ENCODE results near the gene ATP6V1E1. TPM values are rescaled to one million over a fixed set of nuclear protein-coding genes. Genes with fewer than 3 reads are reported as not detected.

The ATP6V1E1 gene
- total and polyA plus RNA-seq, 2 donors, result 121 to 138 TPM

DNA sequence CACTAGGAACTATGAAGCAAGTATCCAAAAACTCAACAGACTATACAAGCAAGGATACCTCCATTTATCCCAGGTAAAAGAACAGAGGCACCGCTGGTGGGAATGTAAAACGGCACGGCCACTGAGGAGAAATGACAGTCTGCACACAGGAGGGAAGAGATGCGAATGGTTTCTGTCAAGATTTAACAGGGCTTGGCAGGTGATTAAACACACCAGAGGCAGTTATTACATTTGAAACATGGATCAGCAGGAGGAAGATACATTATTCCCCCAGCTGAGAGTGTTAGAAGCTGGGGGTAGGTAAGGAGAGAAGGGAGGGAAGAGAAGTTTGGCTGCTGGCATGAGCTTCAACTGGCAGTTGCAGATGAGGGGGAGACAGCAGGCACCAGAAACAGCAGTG is 30.2 kb downstream of the ATP6V1E1 start:
- H3K9me3 ChIP-seq (ENCODE audit: control insufficient read depth in 2 of 2, insufficient read depth in 1 of 2, low read length in 1 of 2), result no peaks in the 10 kb centered on the region
- peaks cover 49 to 61% of the 10 kb centered on the region in 2 donors for H3K36me3 ChIP-seq (ENCODE audit: control insufficient read depth in 2 of 2, insufficient read depth in 2 of 2, low read length in 1 of 2)
- WGBS, result over 99% methylated on average over 4 of the region's 4 CpGs
- DNase-seq (ENCODE audit: low read depth in 6 of 9, low spot score in 9 of 9), result no peak
- no peak overlapping the region for H3K4me3 ChIP-seq (ENCODE audit: low read length in 2 of 2)
- no peak overlapping the region for H3K27ac ChIP-seq (ENCODE audit: low read depth in 1 of 2, low read length in 1 of 2)
- H3K27me3 ChIP-seq (ENCODE audit: control insufficient read depth in 2 of 2, insufficient read depth in 1 of 2, low read length in 1 of 2), result no peaks in the 10 kb centered on the region
- H3K4me1 ChIP-seq (ENCODE audit: control insufficient read depth in 2 of 2, insufficient read depth in 2 of 2, low read length in 2 of 2), result no peaks in the 10 kb centered on the region

GRCh38 chr22:17597217-17597616 is 31.3 kb downstream of the ATP6V1E1 start:
- DNase-seq (ENCODE audit: low read depth in 6 of 9, low spot score in 9 of 9), result no peak
- H3K27me3 ChIP-seq (ENCODE audit: control insufficient read depth in 2 of 2, insufficient read depth in 1 of 2, low read length in 1 of 2), result no peaks in the 10 kb centered on the region
- no peak overlapping the region for H3K27ac ChIP-seq (ENCODE audit: low read depth in 1 of 2, low read length in 1 of 2)
- 99% methylated on average over 2 of the region's 2 CpGs for whole genome bisulfite sequencing
- H3K4me3 ChIP-seq (ENCODE audit: low read length in 2 of 2), result no peak overlapping the region
- no peaks in the 10 kb centered on the region for H3K9me3 ChIP-seq (ENCODE audit: control insufficient read depth in 2 of 2, insufficient read depth in 1 of 2, low read length in 1 of 2)
- peaks cover 54 to 72% of the 10 kb centered on the region in 2 donors for H3K36me3 ChIP-seq (ENCODE audit: control insufficient read depth in 2 of 2, insufficient read depth in 2 of 2, low read length in 1 of 2)
- no peaks in the 10 kb centered on the region for H3K4me1 ChIP-seq (ENCODE audit: control insufficient read depth in 2 of 2, insufficient read depth in 2 of 2, low read length in 2 of 2)

DNA sequence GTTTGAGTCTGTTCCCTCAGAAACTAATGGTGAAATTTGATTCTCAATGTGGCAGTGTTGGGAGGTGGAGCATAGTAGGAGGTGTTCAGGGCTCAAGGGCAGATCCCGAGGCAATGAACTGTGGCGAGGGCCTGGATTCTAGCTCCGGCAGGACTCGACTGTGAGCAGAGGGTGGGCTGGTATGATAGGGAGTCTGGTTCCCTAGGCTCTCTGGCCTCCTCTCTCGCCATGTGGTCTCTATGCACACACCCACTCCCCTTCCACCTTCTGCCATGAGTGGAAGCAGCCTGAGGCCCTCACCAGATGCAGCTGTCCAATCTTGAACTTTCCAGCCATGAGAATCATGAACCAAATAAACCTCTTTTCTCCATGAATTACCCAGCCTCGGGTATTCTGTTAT is 32.3 kb downstream of the ATP6V1E1 start:
- 98% methylated on average over 6 of the region's 6 CpGs for WGBS
- Histone ChIP-seq H3K27ac (ENCODE audit: low read depth in 1 of 2, low read length in 1 of 2) (no peak overlapping the region), H3K36me3 (ENCODE audit: control insufficient read depth in 2 of 2, insufficient read depth in 2 of 2, low read length in 1 of 2) (peaks cover 60 to 75% of the 10 kb centered on the region in 2 donors), H3K4me3 (ENCODE audit: low read length in 2 of 2) (no peak overlapping the region), H3K27me3 (ENCODE audit: control insufficient read depth in 2 of 2, insufficient read depth in 1 of 2, low read length in 1 of 2) (no peaks in the 10 kb centered on the region), H3K4me1 (ENCODE audit: control insufficient read depth in 2 of 2, insufficient read depth in 2 of 2, low read length in 2 of 2) (no peaks in the 10 kb centered on the region), H3K9me3 (ENCODE audit: control insufficient read depth in 2 of 2, insufficient read depth in 1 of 2, low read length in 1 of 2) (no peaks in the 10 kb centered on the region)
- no peak for DNase-seq (ENCODE audit: low read depth in 6 of 9, low spot score in 9 of 9)

DNA sequence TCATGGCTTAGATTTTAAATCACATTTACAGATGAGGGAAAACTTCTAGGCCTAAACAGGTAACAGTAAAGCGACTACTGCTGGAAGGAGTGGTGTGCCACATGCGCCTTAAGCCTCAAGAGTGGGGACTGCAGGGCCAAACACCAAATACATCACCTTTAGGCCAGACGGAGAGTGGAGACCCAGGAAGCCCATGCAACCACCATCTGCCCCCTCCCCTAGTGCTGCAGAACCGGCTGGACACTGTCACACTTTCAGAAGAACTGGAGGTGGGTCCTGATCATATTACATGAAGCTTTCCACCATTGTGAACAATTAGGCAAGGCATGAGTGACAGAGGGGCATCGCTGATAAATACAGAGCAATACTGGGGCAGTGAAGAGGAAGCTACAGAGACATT is 36.3 kb downstream of the ATP6V1E1 start:
- DNase-seq (ENCODE audit: low read depth in 6 of 9, low spot score in 9 of 9), result no peak
- no peaks in the 10 kb centered on the region for H3K4me1 ChIP-seq (ENCODE audit: control insufficient read depth in 2 of 2, insufficient read depth in 2 of 2, low read length in 2 of 2)
- no peaks in the 10 kb centered on the region for H3K9me3 ChIP-seq (ENCODE audit: control insufficient read depth in 2 of 2, insufficient read depth in 1 of 2, low read length in 1 of 2)
- H3K27ac ChIP-seq (ENCODE audit: low read depth in 1 of 2, low read length in 1 of 2), result no peak overlapping the region
- no peaks in the 10 kb centered on the region for H3K27me3 ChIP-seq (ENCODE audit: control insufficient read depth in 2 of 2, insufficient read depth in 1 of 2, low read length in 1 of 2)
- 95% methylated on average over 5 of the region's 5 CpGs for WGBS
- peaks cover 51 to 52% of the 10 kb centered on the region in 2 donors for H3K36me3 ChIP-seq (ENCODE audit: control insufficient read depth in 2 of 2, insufficient read depth in 2 of 2, low read length in 1 of 2)
- no peak overlapping the region for H3K4me3 ChIP-seq (ENCODE audit: low read length in 2 of 2)

GRCh38 chr22:17590586-17590985 is 38.0 kb downstream of the ATP6V1E1 start:
- Histone ChIP-seq H3K4me3 (ENCODE audit: low read length in 2 of 2) (no peak overlapping the region), H3K27ac (ENCODE audit: low read depth in 1 of 2, low read length in 1 of 2) (no peak overlapping the region), H3K9me3 (ENCODE audit: control insufficient read depth in 2 of 2, insufficient read depth in 1 of 2, low read length in 1 of 2) (no peaks in the 10 kb centered on the region), H3K4me1 (ENCODE audit: control insufficient read depth in 2 of 2, insufficient read depth in 2 of 2, low read length in 2 of 2) (no peaks in the 10 kb centered on the region), H3K27me3 (ENCODE audit: control insufficient read depth in 2 of 2, insufficient read depth in 1 of 2, low read length in 1 of 2) (no peaks in the 10 kb centered on the region), H3K36me3 (ENCODE audit: control insufficient read depth in 2 of 2, insufficient read depth in 2 of 2, low read length in 1 of 2) (peaks cover 39% of the 10 kb centered on the region in 2 donors)
- no peak for DNase-seq (ENCODE audit: low read depth in 6 of 9, low spot score in 9 of 9)
- 98% methylated on average over 5 of the region's 5 CpGs for WGBS

DNA sequence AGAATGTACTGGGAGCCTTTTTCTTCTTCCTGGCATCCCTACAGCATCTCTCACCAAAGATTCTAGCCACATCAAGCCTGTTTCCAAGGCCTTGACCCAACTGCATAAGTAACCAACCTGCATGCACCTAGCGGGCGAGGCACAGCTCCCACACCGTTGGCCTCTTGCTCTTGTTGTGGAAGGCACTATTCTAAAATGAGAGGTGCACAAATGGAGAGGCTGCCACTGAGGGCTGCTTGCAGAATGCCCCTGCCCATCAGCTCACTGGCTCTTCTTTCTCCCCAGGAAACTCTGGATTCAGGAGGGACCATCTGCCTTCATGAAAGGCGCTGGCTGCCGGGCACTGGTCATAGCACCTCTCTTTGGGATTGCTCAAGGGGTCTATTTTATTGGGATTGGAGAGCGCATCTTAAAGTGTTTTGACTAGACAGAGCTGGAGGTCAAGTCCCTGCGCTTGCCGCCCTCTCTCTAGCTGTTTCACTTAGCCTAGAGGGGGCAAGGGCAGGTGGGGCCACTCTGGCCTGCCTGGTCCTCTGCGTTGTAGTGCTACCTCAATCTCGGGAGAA is 38.7 kb downstream of the ATP6V1E1 start:
- H3K9me3 ChIP-seq (ENCODE audit: control insufficient read depth in 2 of 2, insufficient read depth in 1 of 2, low read length in 1 of 2), result no peaks in the 10 kb centered on the region
- DNase-seq (ENCODE audit: low read depth in 6 of 9, low spot score in 9 of 9), result no peak
- H3K27me3 ChIP-seq (ENCODE audit: control insufficient read depth in 2 of 2, insufficient read depth in 1 of 2, low read length in 1 of 2), result no peaks in the 10 kb centered on the region
- H3K36me3 ChIP-seq (ENCODE audit: control insufficient read depth in 2 of 2, insufficient read depth in 2 of 2, low read length in 1 of 2), result peaks cover 35% of the 10 kb centered on the region in 2 donors
- no peak overlapping the region for H3K4me3 ChIP-seq (ENCODE audit: low read length in 2 of 2)
- H3K4me1 ChIP-seq (ENCODE audit: control insufficient read depth in 2 of 2, insufficient read depth in 2 of 2, low read length in 2 of 2), result no peaks in the 10 kb centered on the region
- WGBS, result 94% methylated on average over 10 of the region's 10 CpGs
- no peak overlapping the region for H3K27ac ChIP-seq (ENCODE audit: low read depth in 1 of 2, low read length in 1 of 2)

DNA sequence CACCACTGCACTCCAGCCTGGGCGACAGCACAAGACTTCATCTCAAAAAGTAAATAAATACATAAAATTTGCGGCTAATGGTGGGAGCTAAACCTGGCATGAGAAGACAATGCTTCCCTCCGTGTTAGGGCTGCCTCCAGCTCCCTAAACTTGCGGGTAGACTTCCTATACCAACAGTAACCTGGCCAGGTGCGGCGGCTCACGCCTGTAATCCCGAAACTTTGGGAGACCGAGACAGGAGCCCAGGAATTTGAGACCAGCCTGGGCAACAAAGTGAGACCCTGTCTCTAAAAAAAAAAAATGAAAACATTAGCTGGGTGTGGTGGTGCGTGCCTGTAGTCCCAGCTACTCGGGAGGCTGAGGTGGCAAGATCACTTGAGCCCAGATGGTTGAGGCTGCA is 39.9 kb downstream of the ATP6V1E1 start:
- no peaks in the 10 kb centered on the region for H3K4me1 ChIP-seq (ENCODE audit: control insufficient read depth in 2 of 2, insufficient read depth in 2 of 2, low read length in 2 of 2)
- no peak overlapping the region for H3K27ac ChIP-seq (ENCODE audit: low read depth in 1 of 2, low read length in 1 of 2)
- WGBS, result 93% methylated on average over 11 of the region's 11 CpGs
- no peaks in the 10 kb centered on the region for H3K9me3 ChIP-seq (ENCODE audit: control insufficient read depth in 2 of 2, insufficient read depth in 1 of 2, low read length in 1 of 2)
- peaks cover 25% of the 10 kb centered on the region in 2 donors for H3K36me3 ChIP-seq (ENCODE audit: control insufficient read depth in 2 of 2, insufficient read depth in 2 of 2, low read length in 1 of 2)
- DNase-seq (ENCODE audit: low read depth in 6 of 9, low spot score in 9 of 9), result no peak
- no peak overlapping the region for H3K4me3 ChIP-seq (ENCODE audit: low read length in 2 of 2)
- no peaks in the 10 kb centered on the region for H3K27me3 ChIP-seq (ENCODE audit: control insufficient read depth in 2 of 2, insufficient read depth in 1 of 2, low read length in 1 of 2)

DNA sequence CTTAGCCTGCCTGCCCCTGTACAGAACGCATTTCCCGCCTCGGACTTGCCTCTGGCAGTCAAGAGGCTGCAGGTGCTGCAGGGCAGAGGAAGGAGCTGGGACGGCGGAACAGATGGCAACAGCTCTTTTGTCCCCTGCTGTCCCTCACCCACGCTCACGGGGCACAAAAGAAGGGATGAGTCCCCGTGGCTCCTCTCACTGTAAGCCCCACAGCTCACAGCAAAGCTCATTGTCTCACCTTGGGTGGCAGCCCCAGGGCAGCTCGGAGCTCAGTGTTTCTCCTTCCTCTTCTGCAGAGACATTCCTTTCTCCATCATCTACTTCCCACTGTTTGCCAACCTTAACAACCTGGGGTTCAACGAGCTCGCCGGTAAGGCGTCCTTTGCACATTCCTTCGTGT is 40.9 kb downstream of the ATP6V1E1 start:
- DNase-seq (ENCODE audit: low read depth in 6 of 9, low spot score in 9 of 9), result no peak
- 96% methylated on average over 14 of the region's 14 CpGs for WGBS
- no peak overlapping the region for H3K4me3 ChIP-seq (ENCODE audit: low read length in 2 of 2)
- no peaks in the 10 kb centered on the region for H3K9me3 ChIP-seq (ENCODE audit: control insufficient read depth in 2 of 2, insufficient read depth in 1 of 2, low read length in 1 of 2)
- H3K27me3 ChIP-seq (ENCODE audit: control insufficient read depth in 2 of 2, insufficient read depth in 1 of 2, low read length in 1 of 2), result no peaks in the 10 kb centered on the region
- H3K36me3 ChIP-seq (ENCODE audit: control insufficient read depth in 2 of 2, insufficient read depth in 2 of 2, low read length in 1 of 2), result peaks cover 15 to 19% of the 10 kb centered on the region in 2 donors
- no peaks in the 10 kb centered on the region for H3K4me1 ChIP-seq (ENCODE audit: control insufficient read depth in 2 of 2, insufficient read depth in 2 of 2, low read length in 2 of 2)
- H3K27ac ChIP-seq (ENCODE audit: low read depth in 1 of 2, low read length in 1 of 2), result no peak overlapping the region

DNA sequence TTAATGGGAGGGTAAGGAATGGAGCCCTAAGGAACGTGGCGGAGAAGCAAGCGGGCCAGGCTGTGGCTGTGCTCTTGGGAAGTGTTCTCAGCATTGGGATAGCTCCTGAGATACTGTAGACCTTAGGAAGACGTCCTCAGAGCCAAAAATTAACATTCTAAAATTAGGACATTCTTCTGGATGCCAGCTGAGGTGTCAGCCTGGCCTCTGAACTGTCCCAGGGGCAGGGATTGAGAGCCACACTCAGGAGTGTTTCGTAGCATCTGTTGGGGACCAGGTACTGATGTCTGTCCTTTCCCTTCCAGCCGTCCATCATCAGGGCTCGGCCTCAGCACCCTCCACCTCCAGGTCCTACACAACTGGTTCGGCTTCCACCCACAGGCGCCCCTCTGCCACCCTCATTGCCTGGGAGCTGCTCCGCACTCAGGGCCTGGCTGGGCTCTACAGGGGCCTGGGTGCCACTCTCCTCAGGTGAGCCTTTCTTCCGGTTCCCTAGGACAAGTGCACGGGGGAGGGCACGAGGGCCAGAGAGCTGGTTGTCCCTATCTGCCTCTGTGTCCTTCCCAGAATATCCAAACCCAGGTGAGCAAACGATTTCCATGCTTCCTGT is 41.6 kb downstream of the ATP6V1E1 start:
- peaks cover 8 to 12% of the 10 kb centered on the region in 2 donors for H3K36me3 ChIP-seq (ENCODE audit: control insufficient read depth in 2 of 2, insufficient read depth in 2 of 2, low read length in 1 of 2)
- no peak overlapping the region for H3K4me3 ChIP-seq (ENCODE audit: low read length in 2 of 2)
- no peaks in the 10 kb centered on the region for H3K4me1 ChIP-seq (ENCODE audit: control insufficient read depth in 2 of 2, insufficient read depth in 2 of 2, low read length in 2 of 2)
- H3K9me3 ChIP-seq (ENCODE audit: control insufficient read depth in 2 of 2, insufficient read depth in 1 of 2, low read length in 1 of 2), result no peaks in the 10 kb centered on the region
- DNase-seq (ENCODE audit: low read depth in 6 of 9, low spot score in 9 of 9), result no peak
- 97% methylated on average over 14 of the region's 14 CpGs for WGBS
- H3K27me3 ChIP-seq (ENCODE audit: control insufficient read depth in 2 of 2, insufficient read depth in 1 of 2, low read length in 1 of 2), result no peaks in the 10 kb centered on the region
- H3K27ac ChIP-seq (ENCODE audit: low read depth in 1 of 2, low read length in 1 of 2), result no peak overlapping the region

All from thymus (tissue), 11 donors.